H1 (cell line): ENCODE results near the gene HIVEP3. TPM values are rescaled to one million over a fixed set of nuclear protein-coding genes. Genes with fewer than 3 reads are reported as not detected.

Experiments
- CTCF ChIA-PET: fragments of 300-600 bp; sonication (Branson Sonifier 250); formaldehyde crosslinking; loops from one replicate; lab custom pipeline; 2021; ENCODE audit not compliant: partially characterized antibody; lab: Charles Lee
- POLR2A ChIA-PET: fragments of 300-600 bp; sonication (Branson Sonifier 250); formaldehyde crosslinking; loops from one replicate; lab custom pipeline; 2021; ENCODE audit warnings: inconsistent platforms; ENCODE audit not compliant: partially characterized antibody; lab: Charles Lee
- DNase-seq, 2 experiments: peaks; one replicate each; pipeline versions ENCODE4 v3.0.0 to v3.0.0-alpha.2; 2010 to 2022; ENCODE audit warnings: low spot score in 2 of 2, low read depth in 1 of 2, mixed read lengths in 1 of 2
- FAIRE-seq: peaks from 2 replicates; lab custom pipeline; 2011; peaks lifted over from hg19 to GRCh38; lab: Jason Lieb, UNC
- H2AFZ ChIP-seq: 2 replicates; pipeline ENCODE4 v1.8.1; 2012; ENCODE audit warnings: low read length, inconsistent platforms
- H2AK5ac ChIP-seq: 2 replicates; pipeline ENCODE4 v1.6.1; 2013; ENCODE audit warnings: low read depth, low read length
- H2BK120ac ChIP-seq: replicated peaks from 2 replicates; pipeline ENCODE3; 2013; ENCODE audit warnings: low read depth, low read length, inconsistent platforms
- H2BK12ac ChIP-seq: 2 replicates; pipeline ENCODE4 v1.6.1; 2013; ENCODE audit warnings: low read depth, low read length
- H2BK15ac ChIP-seq: 2 replicates; pipeline ENCODE4 v1.6.1; 2013; ENCODE audit warnings: low read length
- H2BK20ac ChIP-seq: 2 replicates; pipeline ENCODE4 v1.6.1; 2013; ENCODE audit warnings: low read length
- H2BK5ac ChIP-seq: 2 replicates; pipeline ENCODE4 v1.6.1; 2013; ENCODE audit warnings: low read depth, low read length
- H3K14ac ChIP-seq: 2 replicates; pipeline ENCODE4 v1.6.1; 2013; ENCODE audit warnings: inconsistent platforms; ENCODE audit not compliant: insufficient read length
- H3K18ac ChIP-seq: 2 replicates; pipeline ENCODE4 v1.6.1; 2013; ENCODE audit warnings: low read length; ENCODE audit errors: extremely low read depth
- H3K23ac ChIP-seq: 2 replicates; pipeline ENCODE4 v1.6.1; 2013; ENCODE audit warnings: inconsistent platforms; ENCODE audit not compliant: insufficient read length
- H3K23me2 ChIP-seq: 2 replicates; pipeline ENCODE4 v1.6.1; 2013; ENCODE audit warnings: low read depth, low read length
- H3K27ac ChIP-seq: 2 replicates; pipeline ENCODE4 v1.6.1; 2011; ENCODE audit warnings: low read depth, low read length, inconsistent platforms
- H3K27me3 ChIP-seq, 4 experiments: replicated peaks in 1 of 4; 1 replicate in 1 of 4; 2 replicates in 3 of 4; pipeline versions ENCODE4 v1.6.1 to v1.8.1; 2011 to 2013; ENCODE audit warnings: low read length in 3 of 4, mild to moderate bottlenecking in 3 of 4, inconsistent platforms in 2 of 4, mixed read lengths in 2 of 4, moderate library complexity in 1 of 4; ENCODE audit not compliant: control insufficient read depth in 3 of 4, insufficient read depth in 3 of 4; ENCODE audit errors: extremely low read depth in 1 of 4
- H3K36me3 ChIP-seq, 4 experiments: 2 replicates each; pipeline versions ENCODE4 v1.6.1 to v1.8.1; 2011 to 2013; ENCODE audit warnings: mild to moderate bottlenecking in 4 of 4, low read length in 3 of 4, moderate library complexity in 2 of 4, control low read depth in 1 of 4, inconsistent platforms in 1 of 4; ENCODE audit not compliant: insufficient read depth in 4 of 4, control insufficient read depth in 2 of 4
- H3K4ac ChIP-seq: replicated peaks from 2 replicates; pipeline ENCODE3; 2013; ENCODE audit warnings: low read length, low read depth, mixed read lengths, inconsistent platforms; ENCODE audit not compliant: insufficient read length
- H3K4me1 ChIP-seq, 4 experiments: replicated peaks in 1 of 4; 1 replicate in 1 of 4; 2 replicates in 3 of 4; pipeline versions ENCODE4 v1.6.1 to v1.8.1; 2011 to 2013; ENCODE audit warnings: low read length in 3 of 4, inconsistent platforms in 2 of 4, mixed read lengths in 1 of 4; ENCODE audit not compliant: insufficient read depth in 4 of 4, control insufficient read depth in 3 of 4
- H3K4me2 ChIP-seq, 2 experiments: 2 replicates each; pipeline versions ENCODE4 v1.6.1 to v1.8.1; 2011 to 2013; ENCODE audit warnings: low read depth in 2 of 2, low read length in 2 of 2, control low read depth in 1 of 2, inconsistent platforms in 1 of 2, mild to moderate bottlenecking in 1 of 2; ENCODE audit not compliant: insufficient read depth in 1 of 2
- H3K4me3 ChIP-seq, 4 experiments: fragments of 200-600, 300-600 bp in 1 of 4; sonication (generic), shearing (Covaris generic), sonication (Bioruptor Twin) in 1 of 4; 2 replicates each; pipeline versions ENCODE4 v1.5.1 to v1.8.1; 2011 to 2016; ENCODE audit warnings: low read length in 4 of 4, low read depth in 3 of 4, control low read depth in 2 of 4, inconsistent platforms in 2 of 4, mild to moderate bottlenecking in 2 of 4, mixed read lengths in 1 of 4, moderate library complexity in 1 of 4; ENCODE audit not compliant: insufficient read depth in 2 of 4; ENCODE audit errors: extremely low read depth in 1 of 4
- H3K56ac ChIP-seq: replicated peaks from 2 replicates; pipeline ENCODE3; 2013; ENCODE audit warnings: low read depth, mild to moderate bottlenecking, mixed read lengths, low read length, inconsistent platforms; ENCODE audit not compliant: insufficient read length
- H3K79me1 ChIP-seq: 2 replicates; pipeline ENCODE4 v1.6.1; 2013; ENCODE audit warnings: low read depth, low read length, control low read depth
- H3K79me2 ChIP-seq, 2 experiments: 2 replicates each; pipeline versions ENCODE4 v1.6.1 to v1.8.1; 2012 to 2013; ENCODE audit warnings: low read length in 2 of 2, mild to moderate bottlenecking in 2 of 2, inconsistent platforms in 1 of 2; ENCODE audit not compliant: insufficient read depth in 2 of 2, control insufficient read depth in 1 of 2
- H3K9ac ChIP-seq, 4 experiments: replicated peaks in 1 of 4; 1 replicate in 1 of 4; 2 replicates in 3 of 4; pipeline versions ENCODE4 v1.6.1 to v1.8.1; 2011 to 2013; ENCODE audit warnings: low read depth in 3 of 4, low read length in 3 of 4, control low read depth in 2 of 4, mild to moderate bottlenecking in 2 of 4, moderate library complexity in 2 of 4, inconsistent platforms in 1 of 4; ENCODE audit errors: extremely low read depth in 1 of 4
- H3K9me3 ChIP-seq, 2 experiments: 2 replicates each; pipeline versions ENCODE4 v1.6.1 to v1.8.1; 2012 to 2013; ENCODE audit warnings: mild to moderate bottlenecking in 2 of 2, moderate library complexity in 2 of 2, control low read depth in 1 of 2, inconsistent platforms in 1 of 2, low read depth in 1 of 2, low read length in 1 of 2, mixed read lengths in 1 of 2; ENCODE audit not compliant: insufficient read depth in 2 of 2
- H4K20me1 ChIP-seq, 2 experiments: replicated peaks in 1 of 2; 2 replicates each; pipeline versions ENCODE3 to v1.8.1; 2011 to 2013; ENCODE audit warnings: inconsistent platforms in 2 of 2, low read length in 2 of 2, mild to moderate bottlenecking in 1 of 2; ENCODE audit not compliant: insufficient read depth in 2 of 2, control insufficient read depth in 1 of 2
- H4K5ac ChIP-seq: 2 replicates; pipeline ENCODE4 v1.6.1; 2013; ENCODE audit warnings: low read length, low read depth, mixed read lengths, inconsistent platforms; ENCODE audit not compliant: insufficient read length
- H4K8ac ChIP-seq: 2 replicates; pipeline ENCODE4 v1.8.0; 2013; ENCODE audit warnings: mild to moderate bottlenecking, moderate library complexity, low read length, inconsistent platforms; ENCODE audit not compliant: insufficient read depth; ENCODE audit errors: extremely low read depth
- H4K91ac ChIP-seq: replicated peaks from 2 replicates; pipeline ENCODE3; 2013; ENCODE audit warnings: low read length, mixed read lengths, inconsistent platforms; ENCODE audit not compliant: insufficient read length
- BRCA1 ChIP-seq: IDR thresholded peaks from 2 replicates; pipeline ENCODE4 v1.6.1; 2012; ENCODE audit warnings: low read depth, low read length, improper control_type of control experiment
- EZH2 ChIP-seq: fragments of 200-600 bp; sonication (generic); IDR thresholded peaks from 2 replicates; pipeline ENCODE4 v1.7.1; 2012; ENCODE audit warnings: low read depth, mild to moderate bottlenecking, moderate library complexity, low read length, inconsistent platforms; ENCODE audit not compliant: severe bottlenecking
- KDM5A ChIP-seq: fragments of 200-600 bp; IDR thresholded peaks from 2 replicates; pipeline ENCODE4 v1.7.1; 2012; ENCODE audit warnings: mild to moderate bottlenecking, low read length, inconsistent platforms, mixed read lengths
- MAX ChIP-seq: IDR thresholded peaks from 2 replicates; pipeline ENCODE4 v1.6.1; 2012; ENCODE audit warnings: inconsistent platforms
- PHF8 ChIP-seq: fragments of 200-600 bp; sonication (generic); conservative IDR thresholded peaks from 2 replicates; pipeline ENCODE4 v1.7.1; 2012; ENCODE audit warnings: low read depth, mild to moderate bottlenecking, inconsistent platforms, low read length, moderate library complexity
- POU5F1 ChIP-seq: IDR thresholded peaks from 2 replicates; pipeline ENCODE4 v1.6.1; 2011; ENCODE audit warnings: low read depth, mild to moderate bottlenecking, low read length, moderate library complexity
- SIRT6 ChIP-seq: IDR thresholded peaks from one replicate; pipeline ENCODE4 v1.7.1; 2012; ENCODE audit warnings: low read length, inconsistent platforms
- SIX5 ChIP-seq: IDR thresholded peaks from 2 replicates; pipeline ENCODE4 v1.6.1; 2011; ENCODE audit warnings: mild to moderate bottlenecking, low read depth, low read length
- SP1 ChIP-seq: IDR thresholded peaks from 2 replicates; pipeline ENCODE4 v1.6.1; 2011; ENCODE audit warnings: low read depth, low read length
- SP4 ChIP-seq: IDR thresholded peaks from 2 replicates; pipeline ENCODE4 v1.6.1; 2012; ENCODE audit warnings: low read length, inconsistent platforms
- SUZ12 ChIP-seq: fragments of 200-600 bp; sonication (generic); IDR thresholded peaks from 2 replicates; pipeline ENCODE4 v1.6.1; 2012; ENCODE audit warnings: mild to moderate bottlenecking, inconsistent platforms, low read length, moderate library complexity, mixed read lengths
- TAF7 ChIP-seq: optimal IDR thresholded peaks from 2 replicates; pipeline ENCODE3; 2011; ENCODE audit warnings: low read depth, mild to moderate bottlenecking, inconsistent platforms, low read length, moderate library complexity, borderline replicate concordance
- WGBS, 2 experiments: shearing (Covaris generic) in 1 of 2; methylation state at CpG; one replicate each; pipeline versions ENCODE4 v1.1.6 to v1.1.7; 2013 to 2015; ENCODE audit warnings: low lambda C conversion rate in 2 of 2, mixed read lengths in 2 of 2, inconsistent platforms in 1 of 2, low coverage in 1 of 2, missing lambda C conversion rate in 1 of 2; ENCODE audit not compliant: insufficient replicate concordance in 2 of 2, insufficient coverage in 1 of 2, insufficient read length in 1 of 2; ENCODE audit errors: extremely low coverage in 1 of 2, missing lambda C conversion rate in 1 of 2; 5-methylcytosine and 5-hydroxymethylcytosine counted together
- polyA plus RNA-seq, 7 experiments: library from polyadenylated mRNA; depleted of rRNA in 3 of 7; stranded (reverse) in 5 of 7; unstranded in 2 of 7; fragments of >200 nt in 5 of 7; fragments of 200-250 nt in 2 of 7; gene quantifications; 1 replicate in 5 of 7; 2 replicates in 1 of 7; 4 replicates in 1 of 7; pipeline versions ENCODE4 v1.2.1 to v1.2.3, GENCODE V29; 2011 to 2013; ENCODE audit warnings: missing spikeins in 2 of 7, mixed read lengths in 2 of 7
- total RNA-seq: library from RNA; stranded (reverse); fragmentation: NEBNext Ultra II Directional; extraction: Animal tissue kit (Norgen Biotek cat#: 25700); gene quantifications from 2 replicates; pipeline ENCODE4 v1.2.1, GENCODE V29; 2021
- TF ChIP-seq, protein P1 (sequence below), 3 experiments: IDR thresholded peaks; 1 replicate in 2 of 3; 2 replicates in 1 of 3; pipeline versions ENCODE4 v1.5.1 to v1.6.1; 2011; ENCODE audit warnings: low read length in 3 of 3, mild to moderate bottlenecking in 3 of 3, inconsistent platforms in 2 of 3, low read depth in 1 of 3, moderate library complexity in 1 of 3; ENCODE audit not compliant: insufficient read depth in 1 of 3; ENCODE audit errors: control extremely low read depth in 1 of 3

Gene HIVEP3
- total and polyA plus RNA-seq, 2 of the 8 experiments (the other 6 are each of a cell fraction or from before 2014, with no cell fraction given): 0.24 to 0.69 TPM

- Histone ChIP-seq H3K4me2 (no peak overlapping the region), H2BK15ac (no peak overlapping the region), H3K18ac (no peak overlapping the region), H3K27ac (no peak overlapping the region), H3K9ac (no peak overlapping the region), H3K36me3 (no peaks in the 10 kb centered on the region; a peak in 1 of 8 replicates), H4K91ac (no peak overlapping the region), H4K5ac (no peak overlapping the region), H3K27me3 (no peaks in the 10 kb centered on the region), H4K20me1 (no peaks in the 10 kb centered on the region), H3K56ac (no peak overlapping the region), H3K79me2 (no peaks in the 10 kb centered on the region; a peak in 1 of 4 replicates), H2AFZ (no peak overlapping the region), H2BK20ac (no peak overlapping the region), H2AK5ac (no peak overlapping the region), H3K79me1 (no peaks in the 10 kb centered on the region; the same call in 1 of the 2 replicates), H3K4me1 (peaks cover 0 to 5% (median 3%) of the 10 kb centered on the region in 4 experiments; a peak in 5 of 7 replicates), H2BK5ac (no peak overlapping the region), H3K4me3 (no peak overlapping the region), H2BK120ac (no peak overlapping the region), H4K8ac (no peak overlapping the region), H3K4ac (no peak overlapping the region), H3K23me2 (no peaks in the 10 kb centered on the region), H2BK12ac (no peak overlapping the region), H3K23ac (no peak overlapping the region), H3K14ac (no peak overlapping the region), H3K9me3 (no peaks in the 10 kb centered on the region)
- 90% methylated on average over 2 of the region's 2 CpGs; no CpG with 5 or more reads in 1 of the 2 experiments for WGBS, 2 experiments
- no peak for DNase-seq
- FAIRE-seq: no peak
- ChIA-PET POLR2A (no interaction called here), CTCF (no interaction called here)
- TF ChIP-seq SIRT6: no peak
- TF ChIP-seq SUZ12: no peak
- TF ChIP-seq PHF8: no peak
- no peak for TF ChIP-seq POU5F1
- TF ChIP-seq SIX5: no peak
- no peak for TF ChIP-seq BRCA1
- no peak for TF ChIP-seq MAX
- TF ChIP-seq KDM5A: no peak
- TF ChIP-seq SP1: no peak
- TF ChIP-seq, protein P1, sequence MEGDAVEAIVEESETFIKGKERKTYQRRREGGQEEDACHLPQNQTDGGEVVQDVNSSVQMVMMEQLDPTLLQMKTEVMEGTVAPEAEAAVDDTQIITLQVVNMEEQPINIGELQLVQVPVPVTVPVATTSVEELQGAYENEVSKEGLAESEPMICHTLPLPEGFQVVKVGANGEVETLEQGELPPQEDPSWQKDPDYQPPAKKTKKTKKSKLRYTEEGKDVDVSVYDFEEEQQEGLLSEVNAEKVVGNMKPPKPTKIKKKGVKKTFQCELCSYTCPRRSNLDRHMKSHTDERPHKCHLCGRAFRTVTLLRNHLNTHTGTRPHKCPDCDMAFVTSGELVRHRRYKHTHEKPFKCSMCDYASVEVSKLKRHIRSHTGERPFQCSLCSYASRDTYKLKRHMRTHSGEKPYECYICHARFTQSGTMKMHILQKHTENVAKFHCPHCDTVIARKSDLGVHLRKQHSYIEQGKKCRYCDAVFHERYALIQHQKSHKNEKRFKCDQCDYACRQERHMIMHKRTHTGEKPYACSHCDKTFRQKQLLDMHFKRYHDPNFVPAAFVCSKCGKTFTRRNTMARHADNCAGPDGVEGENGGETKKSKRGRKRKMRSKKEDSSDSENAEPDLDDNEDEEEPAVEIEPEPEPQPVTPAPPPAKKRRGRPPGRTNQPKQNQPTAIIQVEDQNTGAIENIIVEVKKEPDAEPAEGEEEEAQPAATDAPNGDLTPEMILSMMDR (IDR thresholded peaks at IDR 0.05; ENCODE audit: control extremely low read depth in 1 of 3, insufficient read depth in 1 of 3, low read depth in 1 of 3, low read length in 3 of 3): no peak
- TF ChIP-seq EZH2: no peak
- no peak for TF ChIP-seq SP4
- no peak for TF ChIP-seq TAF7
Measured at GRCh38 chr1:41758500-41758899, 160.2 kb downstream of the HIVEP3 start.
